H1 (cell line): ENCODE measurements around the gene CCDC82. TPM values are rescaled to one million over a fixed set of nuclear protein-coding genes. Genes with fewer than 3 reads are reported as not detected.
A peak's percentile ranks its signal among the peaks of the same experiment; 100 is the strongest.

Source experiments
- ASH2L ChIP-seq: fragments of 200-600, 300-600 bp; sonication (generic); IDR thresholded peaks from one replicate; pipeline ENCODE4 v1.7.1; 2017; ENCODE audit warnings: low read length
- CHD2 ChIP-seq: IDR thresholded peaks from 2 replicates; pipeline ENCODE4 v1.6.1; 2012; ENCODE audit warnings: low read length, improper control_type of control experiment
- PHF8 ChIP-seq: fragments of 200-600 bp; sonication (generic); conservative IDR thresholded peaks from 2 replicates; pipeline ENCODE4 v1.7.1; 2012; ENCODE audit warnings: low read depth, mild to moderate bottlenecking, inconsistent platforms, low read length, moderate library complexity
- SIRT6 ChIP-seq: IDR thresholded peaks from one replicate; pipeline ENCODE4 v1.7.1; 2012; ENCODE audit warnings: low read length, inconsistent platforms
- polyA plus RNA-seq, 7 experiments: library from polyadenylated mRNA; depleted of rRNA in 3 of 7; stranded (reverse) in 5 of 7; unstranded in 2 of 7; fragments of >200 nt in 5 of 7; fragments of 200-250 nt in 2 of 7; gene quantifications; 1 replicate in 5 of 7; 2 replicates in 1 of 7; 4 replicates in 1 of 7; pipeline versions ENCODE4 v1.2.1 to v1.2.3, GENCODE V29; 2011 to 2013; ENCODE audit warnings: missing spikeins in 2 of 7, mixed read lengths in 2 of 7
- total RNA-seq: library from RNA; stranded (reverse); fragmentation: NEBNext Ultra II Directional; extraction: Animal tissue kit (Norgen Biotek cat#: 25700); gene quantifications from 2 replicates; pipeline ENCODE4 v1.2.1, GENCODE V29; 2021
- TF ChIP-seq, protein P1 (sequence below): IDR thresholded peaks from 2 replicates; pipeline ENCODE4 v1.6.1; 2012; ENCODE audit warnings: inconsistent platforms

Gene CCDC82
- total and polyA plus RNA-seq, 2 of the 8 experiments (the other 6 are each of a cell fraction or from before 2014, with no cell fraction given) = 6.0 to 15.2 TPM

DNA sequence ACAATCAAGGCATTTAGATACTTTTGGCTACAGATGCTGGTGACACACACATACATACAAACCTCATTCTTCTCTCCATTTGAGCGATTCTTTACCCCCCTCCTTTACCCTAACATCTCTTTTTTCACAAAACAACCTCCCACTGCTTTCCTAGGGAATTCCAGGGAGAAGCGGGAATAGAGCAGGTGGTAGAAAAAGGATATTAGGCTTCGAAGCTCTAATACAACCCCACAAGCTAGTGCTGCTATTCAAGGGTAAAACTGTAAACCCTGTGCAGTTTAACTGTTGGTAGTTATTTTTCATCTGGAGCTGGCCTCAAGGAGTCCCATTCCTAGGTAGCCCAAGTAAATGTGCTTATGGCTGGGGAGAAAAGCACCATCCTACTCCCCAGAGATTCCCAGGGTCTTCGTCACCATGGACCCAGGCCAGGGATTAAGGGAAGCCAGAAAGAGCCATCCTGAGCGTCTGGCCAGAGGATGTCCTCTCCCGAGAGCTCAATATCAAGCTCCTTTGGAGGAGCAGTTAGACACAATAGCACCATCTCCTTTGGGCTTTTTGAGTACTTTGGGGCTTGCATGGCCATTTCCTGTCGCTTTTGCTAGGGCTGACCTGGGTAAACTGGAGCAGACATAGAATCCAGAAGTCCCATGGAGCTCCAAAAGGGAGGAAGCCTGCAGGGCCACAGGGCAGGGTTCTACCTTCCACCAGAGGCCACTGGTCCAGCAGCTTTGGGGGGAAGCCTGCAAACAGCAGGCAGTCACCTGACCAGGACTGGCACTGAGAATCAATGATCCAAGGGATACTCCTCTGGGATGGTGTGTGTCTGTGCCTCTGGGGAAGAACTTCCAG lies 49.8 kb downstream of the CCDC82 start (continued):
- TF ChIP-seq, protein P1, sequence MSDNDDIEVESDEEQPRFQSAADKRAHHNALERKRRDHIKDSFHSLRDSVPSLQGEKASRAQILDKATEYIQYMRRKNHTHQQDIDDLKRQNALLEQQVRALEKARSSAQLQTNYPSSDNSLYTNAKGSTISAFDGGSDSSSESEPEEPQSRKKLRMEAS = peak; percentile 67
- TF ChIP-seq PHF8 (no peak), CHD2 (no peak), ASH2L (no peak), SIRT6 (no peak)
